ENCODE results near the gene DEFB125. TPM values are rescaled to one million over a fixed set of nuclear protein-coding genes. Genes with fewer than 3 reads are reported as not detected.

DEFB125 gene
- total RNA-seq, 1 experiment from 2014 or later: not detected

DNA sequence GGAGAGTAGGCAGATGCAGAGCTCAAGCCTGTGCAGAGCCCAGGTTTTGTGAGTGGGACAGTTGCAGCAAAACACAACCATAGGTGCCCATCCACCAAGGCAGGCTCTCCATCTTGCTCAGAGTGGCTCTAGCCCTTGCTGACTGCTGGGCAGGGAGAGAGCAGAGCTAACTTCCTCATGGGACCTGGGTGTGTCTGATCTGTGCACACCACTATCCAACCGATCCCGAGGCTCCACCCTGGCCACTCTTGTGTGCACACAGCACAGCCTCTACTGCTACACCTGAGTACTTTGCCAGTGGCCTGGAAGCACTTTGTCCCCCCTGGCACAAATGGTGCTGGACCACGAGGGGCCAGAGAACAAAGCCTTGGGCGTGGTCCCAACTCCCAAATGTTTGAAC is 7.9 kb upstream of the DEFB125 start:
- H3K27ac ChIP-seq (ENCODE audit: low read depth, low read length, poor library complexity, severe bottlenecking): no peak overlapping the region
- no peak overlapping the region for H3K4me3 ChIP-seq (ENCODE audit: low read depth, low read length, poor library complexity, severe bottlenecking)
- POLR2A ChIA-PET (ENCODE audit: low non-redundant PET): no interaction called here
- CTCF ChIA-PET: no interaction called here
- no peaks in the 10 kb centered on the region for H3K4me1 ChIP-seq (ENCODE audit: insufficient read depth, low read length, poor library complexity, severe bottlenecking)
- no peak for TF ChIP-seq EZH2 (IDR thresholded peaks at IDR 0.05; ENCODE audit: borderline replicate concordance, low read depth, low read length, poor library complexity, severe bottlenecking)
- TF ChIP-seq, protein P1, sequence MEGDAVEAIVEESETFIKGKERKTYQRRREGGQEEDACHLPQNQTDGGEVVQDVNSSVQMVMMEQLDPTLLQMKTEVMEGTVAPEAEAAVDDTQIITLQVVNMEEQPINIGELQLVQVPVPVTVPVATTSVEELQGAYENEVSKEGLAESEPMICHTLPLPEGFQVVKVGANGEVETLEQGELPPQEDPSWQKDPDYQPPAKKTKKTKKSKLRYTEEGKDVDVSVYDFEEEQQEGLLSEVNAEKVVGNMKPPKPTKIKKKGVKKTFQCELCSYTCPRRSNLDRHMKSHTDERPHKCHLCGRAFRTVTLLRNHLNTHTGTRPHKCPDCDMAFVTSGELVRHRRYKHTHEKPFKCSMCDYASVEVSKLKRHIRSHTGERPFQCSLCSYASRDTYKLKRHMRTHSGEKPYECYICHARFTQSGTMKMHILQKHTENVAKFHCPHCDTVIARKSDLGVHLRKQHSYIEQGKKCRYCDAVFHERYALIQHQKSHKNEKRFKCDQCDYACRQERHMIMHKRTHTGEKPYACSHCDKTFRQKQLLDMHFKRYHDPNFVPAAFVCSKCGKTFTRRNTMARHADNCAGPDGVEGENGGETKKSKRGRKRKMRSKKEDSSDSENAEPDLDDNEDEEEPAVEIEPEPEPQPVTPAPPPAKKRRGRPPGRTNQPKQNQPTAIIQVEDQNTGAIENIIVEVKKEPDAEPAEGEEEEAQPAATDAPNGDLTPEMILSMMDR (conservative IDR thresholded peaks at IDR 0.05; ENCODE audit: low read depth, low read length): no peak
- intact Hi-C loops (cut with micrococcal nuclease; ENCODE audit: unreplicated experiment): no loop called here
- no TSS peak for BruUV-seq (replicated peaks)
- H3K36me3 ChIP-seq (ENCODE audit: insufficient read depth, low read length, poor library complexity, severe bottlenecking): no peaks in the 10 kb centered on the region
- DNase-seq (ENCODE audit: low spot score): no peak
- H3K27me3 ChIP-seq (replicated peaks; ENCODE audit: insufficient read depth, low read depth, low read length, poor library complexity): peaks cover 39% of the 10 kb centered on the region
- H3K9me3 ChIP-seq (ENCODE audit: low read depth, low read length, poor library complexity, severe bottlenecking): no peaks in the 10 kb centered on the region

DNA sequence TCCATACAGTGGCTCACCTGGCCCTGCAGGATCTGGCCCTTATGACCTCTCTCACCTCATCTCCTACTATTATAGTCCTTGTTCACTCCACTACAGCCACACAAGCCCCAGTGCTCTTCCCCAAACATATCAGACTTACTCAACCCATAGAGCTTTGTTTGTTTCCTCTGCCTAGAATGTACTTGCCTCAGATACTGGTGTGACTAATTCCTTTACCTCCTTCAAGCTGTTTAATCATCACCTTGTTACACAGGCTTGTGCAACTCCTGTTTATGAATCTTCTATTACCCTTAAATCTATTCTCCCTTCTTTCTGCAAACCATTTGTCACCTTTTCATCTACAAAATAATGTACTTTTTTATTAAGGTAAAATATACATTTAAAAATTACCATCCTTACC is 3.2 kb downstream of the DEFB125 start:
- CTCF ChIA-PET: no interaction called here
- no peaks in the 10 kb centered on the region for H3K4me1 ChIP-seq (ENCODE audit: insufficient read depth, low read length, poor library complexity, severe bottlenecking)
- intact Hi-C loops (cut with micrococcal nuclease; ENCODE audit: unreplicated experiment): no loop called here
- TF ChIP-seq, protein P1 (conservative IDR thresholded peaks at IDR 0.05; ENCODE audit: low read depth, low read length): no peak
- no peak for TF ChIP-seq EZH2 (IDR thresholded peaks at IDR 0.05; ENCODE audit: borderline replicate concordance, low read depth, low read length, poor library complexity, severe bottlenecking)
- H3K27me3 ChIP-seq (replicated peaks; ENCODE audit: insufficient read depth, low read depth, low read length, poor library complexity): peaks cover 50% of the 10 kb centered on the region
- peaks cover 7% of the 10 kb centered on the region for H3K9me3 ChIP-seq (ENCODE audit: low read depth, low read length, poor library complexity, severe bottlenecking)
- POLR2A ChIA-PET (ENCODE audit: low non-redundant PET): no interaction called here
- no peak overlapping the region for H3K4me3 ChIP-seq (ENCODE audit: low read depth, low read length, poor library complexity, severe bottlenecking)
- DNase-seq (ENCODE audit: low spot score): no peak
- H3K27ac ChIP-seq (ENCODE audit: low read depth, low read length, poor library complexity, severe bottlenecking): no peak overlapping the region
- no TSS peak for BruUV-seq (replicated peaks)
- H3K36me3 ChIP-seq (ENCODE audit: insufficient read depth, low read length, poor library complexity, severe bottlenecking): no peaks in the 10 kb centered on the region

DNA sequence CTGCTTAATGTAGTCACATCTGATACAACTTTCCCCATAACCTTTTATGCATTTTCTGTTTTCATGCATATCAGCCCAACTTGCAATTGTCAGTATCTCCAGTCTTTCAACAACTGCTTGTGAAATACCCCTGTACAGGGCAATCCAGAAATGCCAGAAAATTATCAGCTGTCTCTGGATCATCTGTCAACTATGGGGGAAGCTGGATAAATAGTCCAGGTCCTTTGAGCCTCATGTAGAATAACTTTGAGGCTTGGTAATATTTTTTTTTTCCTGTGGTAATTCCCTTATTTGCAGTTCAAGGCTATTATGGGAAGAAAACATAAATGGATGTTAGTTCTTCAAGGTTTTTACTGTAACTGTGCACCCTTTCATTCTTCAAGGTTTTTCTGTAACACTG is 6.2 kb downstream of the DEFB125 start:
- no peak for DNase-seq (ENCODE audit: low spot score)
- Histone ChIP-seq H3K27ac (ENCODE audit: low read depth, low read length, poor library complexity, severe bottlenecking) (no peak overlapping the region), H3K4me1 (ENCODE audit: insufficient read depth, low read length, poor library complexity, severe bottlenecking) (no peaks in the 10 kb centered on the region), H3K4me3 (ENCODE audit: low read depth, low read length, poor library complexity, severe bottlenecking) (no peak overlapping the region), H3K27me3 (replicated peaks; ENCODE audit: insufficient read depth, low read depth, low read length, poor library complexity) (peaks cover 32% of the 10 kb centered on the region), H3K9me3 (ENCODE audit: low read depth, low read length, poor library complexity, severe bottlenecking) (peaks cover 8% of the 10 kb centered on the region), H3K36me3 (ENCODE audit: insufficient read depth, low read length, poor library complexity, severe bottlenecking) (no peaks in the 10 kb centered on the region)
- intact Hi-C loops (cut with micrococcal nuclease; ENCODE audit: unreplicated experiment): no loop called here
- no TSS peak for BruUV-seq (replicated peaks)
- POLR2A ChIA-PET (ENCODE audit: low non-redundant PET): no interaction called here
- TF ChIP-seq, protein P1 (conservative IDR thresholded peaks at IDR 0.05; ENCODE audit: low read depth, low read length): no peak
- TF ChIP-seq EZH2 (IDR thresholded peaks at IDR 0.05; ENCODE audit: borderline replicate concordance, low read depth, low read length, poor library complexity, severe bottlenecking): no peak
- CTCF ChIA-PET: no interaction called here

Measured in A673 (cell line).